Gastroesophageal sphincter (tissue), 4 donors: ENCODE data around the gene RPP30. TPM values are rescaled to one million over a fixed set of nuclear protein-coding genes. Genes with fewer than 3 reads are reported as not detected.
"Not testable (repeated sequence)": the region's sequence is repeated elsewhere in the genome, so short reads cannot be mapped to it uniquely, and the experiment has no call there.

ENCODE experiments used
- ATAC-seq: fragments of 150-250 bp; one replicate; pipeline ENCODE4 v1.9.1; 2016; ENCODE audit warnings: mild to moderate bottlenecking, moderate library complexity
- H3K27ac ChIP-seq, 4 donors: fragments of 200-600 bp; sonication (generic) in 3 of 4; 1 replicate in 3 of 4; 2 replicates in 1 of 4; pipeline ENCODE4 v1.5.1; 2016 to 2019
- H3K27me3 ChIP-seq: fragments of 200-600 bp; sonication (generic); one replicate; pipeline ENCODE4 v1.5.1; 2019
- H3K36me3 ChIP-seq, 2 donors: fragments of 200-600 bp; sonication (generic); one replicate each; pipeline ENCODE4 v1.5.1; 2019; ENCODE audit warnings: control low read depth in 1 of 2
- H3K4me1 ChIP-seq, 3 donors: fragments of 200-600 bp; sonication (generic); 1 replicate in 2 of 3; 2 replicates in 1 of 3; pipeline ENCODE4 v1.5.1; 2016 to 2019; ENCODE audit warnings: control low read depth in 2 of 3
- H3K4me3 ChIP-seq, 2 donors: fragments of 200-600 bp; sonication (generic); one replicate each; pipeline ENCODE4 v1.5.1; 2019; ENCODE audit warnings: mild to moderate bottlenecking in 1 of 2, moderate library complexity in 1 of 2
- H3K9me3 ChIP-seq, 3 donors: fragments of 200-600 bp; sonication (generic); one replicate each; pipeline ENCODE4 v1.5.1; 2017 to 2019; ENCODE audit warnings: control low read depth in 2 of 3
- EP300 ChIP-seq: sonication (generic); formaldehyde crosslinking; IDR thresholded peaks from one replicate; pipeline ENCODE4 v1.6.1; 2017; ENCODE audit warnings: antibody characterized with exemption, mild to moderate bottlenecking
- POLR2A ChIP-seq, 2 donors: fragments of 450-650 bp; IDR thresholded peaks; one replicate each; pipeline ENCODE4 v1.6.1; 2017; ENCODE audit warnings: antibody characterized with exemption in 2 of 2, mild to moderate bottlenecking in 2 of 2, moderate library complexity in 1 of 2
- POLR2AphosphoS5 ChIP-seq: sonication (generic); formaldehyde crosslinking; IDR thresholded peaks from one replicate; pipeline ENCODE4 v1.6.1; 2017; ENCODE audit warnings: antibody characterized with exemption
- WGBS, 2 donors: methylation state at CpG; one replicate each; pipeline ENCODE4 v1.1.5; 2018; ENCODE audit warnings: low coverage in 1 of 2; 5-methylcytosine and 5-hydroxymethylcytosine counted together
- total RNA-seq, 4 donors: library from RNA; depleted of rRNA; stranded (reverse); fragments of >200 nt; gene quantifications; one replicate each; pipeline ENCODE4 v1.1.0, GENCODE V29; 2016
- TF ChIP-seq, protein P1 (sequence below), 4 experiments: fragments of 200-600 bp in 2 of 4; fragments of 450-650 bp in 2 of 4; sonication (generic) in 1 of 4; IDR thresholded peaks; one replicate each; pipeline ENCODE4 v1.5.1; 2017 to 2019; ENCODE audit warnings: antibody characterized with exemption in 4 of 4, mild to moderate bottlenecking in 2 of 4, moderate library complexity in 2 of 4

RPP30 gene
- total RNA-seq, 4 donors from 2014 or later, result 25.0 to 44.2 (median 30.8) TPM

DNA sequence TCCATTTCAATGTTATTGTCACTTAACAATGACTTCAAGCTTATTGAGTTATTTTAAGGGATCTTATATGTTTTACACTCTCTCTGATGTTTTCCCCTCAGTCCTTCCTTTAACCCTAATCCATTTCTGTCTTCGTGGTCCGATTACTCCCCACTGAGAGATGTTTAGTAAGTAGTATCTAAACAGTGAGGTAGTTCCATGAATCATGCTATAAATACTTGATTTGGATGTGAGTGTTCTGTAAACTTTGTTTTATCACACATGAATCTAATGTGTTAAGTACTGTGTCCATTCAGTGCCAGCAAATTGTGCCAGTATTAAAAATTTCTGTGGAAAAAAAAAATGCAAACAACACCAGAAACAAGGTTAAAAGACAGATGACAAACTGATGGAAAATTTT, 18.6 kb downstream of the RPP30 start:
- TF ChIP-seq POLR2AphosphoS5 (no peak), POLR2A (IDR thresholded peaks at IDR 0.05) (no peak), EP300 (no peak)
- TF ChIP-seq, protein P1, sequence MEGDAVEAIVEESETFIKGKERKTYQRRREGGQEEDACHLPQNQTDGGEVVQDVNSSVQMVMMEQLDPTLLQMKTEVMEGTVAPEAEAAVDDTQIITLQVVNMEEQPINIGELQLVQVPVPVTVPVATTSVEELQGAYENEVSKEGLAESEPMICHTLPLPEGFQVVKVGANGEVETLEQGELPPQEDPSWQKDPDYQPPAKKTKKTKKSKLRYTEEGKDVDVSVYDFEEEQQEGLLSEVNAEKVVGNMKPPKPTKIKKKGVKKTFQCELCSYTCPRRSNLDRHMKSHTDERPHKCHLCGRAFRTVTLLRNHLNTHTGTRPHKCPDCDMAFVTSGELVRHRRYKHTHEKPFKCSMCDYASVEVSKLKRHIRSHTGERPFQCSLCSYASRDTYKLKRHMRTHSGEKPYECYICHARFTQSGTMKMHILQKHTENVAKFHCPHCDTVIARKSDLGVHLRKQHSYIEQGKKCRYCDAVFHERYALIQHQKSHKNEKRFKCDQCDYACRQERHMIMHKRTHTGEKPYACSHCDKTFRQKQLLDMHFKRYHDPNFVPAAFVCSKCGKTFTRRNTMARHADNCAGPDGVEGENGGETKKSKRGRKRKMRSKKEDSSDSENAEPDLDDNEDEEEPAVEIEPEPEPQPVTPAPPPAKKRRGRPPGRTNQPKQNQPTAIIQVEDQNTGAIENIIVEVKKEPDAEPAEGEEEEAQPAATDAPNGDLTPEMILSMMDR (IDR thresholded peaks at IDR 0.05), result no peak
- no peaks in the 10 kb centered on the region for H3K4me1 ChIP-seq
- H3K27ac ChIP-seq, result no peak overlapping the region
- ATAC-seq, result no peak
- H3K4me3 ChIP-seq, result no peak overlapping the region
- no peaks in the 10 kb centered on the region for H3K9me3 ChIP-seq
- no peaks in the 10 kb centered on the region for H3K27me3 ChIP-seq
- WGBS, 2 donors, result 81 to 86% methylated on average over 2 of the region's 2 CpGs
- peaks cover 5 to 100% of the 10 kb centered on the region in 2 donors for H3K36me3 ChIP-seq

DNA sequence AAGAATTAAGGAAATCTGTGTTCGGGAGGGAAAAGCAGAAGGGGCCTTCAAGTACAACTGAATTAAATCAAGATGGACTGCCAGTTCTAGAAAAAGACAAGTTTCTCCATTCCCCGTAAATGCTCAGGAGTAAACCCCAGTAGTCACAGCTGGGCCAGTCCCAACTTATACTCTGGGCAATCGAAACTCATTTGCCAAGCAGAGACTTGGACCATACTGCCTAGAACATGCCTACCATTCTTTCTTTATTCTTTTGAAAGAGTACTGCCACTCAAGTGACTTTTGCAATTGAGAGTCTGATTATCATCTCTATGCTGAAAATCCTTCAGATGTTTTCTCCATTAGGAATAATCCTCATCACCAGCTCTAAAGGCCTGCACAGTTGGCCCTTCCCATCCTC, 21.4 kb downstream of the RPP30 start:
- Histone ChIP-seq H3K36me3 (peaks cover 0 to 94% of the 10 kb centered on the region in 2 donors), H3K4me1 (no peaks in the 10 kb centered on the region)
- no peak for ATAC-seq

DNA sequence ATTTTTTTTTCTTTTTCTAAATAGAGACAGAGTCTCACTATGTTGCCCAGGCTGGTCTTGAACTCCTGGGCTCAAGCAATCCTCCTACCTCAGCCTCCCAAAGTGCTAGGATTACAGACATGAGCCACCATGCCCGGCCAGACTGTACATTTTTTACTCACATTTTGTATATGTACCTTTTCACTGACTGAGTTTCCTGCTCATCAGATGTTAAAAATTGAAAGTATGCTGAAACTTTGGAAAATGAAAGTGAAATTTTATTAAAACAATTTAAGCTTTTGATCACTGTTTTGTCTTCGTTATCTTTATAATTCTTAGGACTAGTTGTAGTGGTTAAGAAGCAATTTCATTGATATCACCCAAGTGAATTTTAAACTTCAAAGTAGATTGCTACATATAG, 25.1 kb downstream of the RPP30 start:
- H3K4me3 ChIP-seq, H3K4me1 ChIP-seq, H3K27me3 ChIP-seq, H3K27ac ChIP-seq, ATAC-seq, H3K9me3 ChIP-seq: not testable (repeated sequence)
- 85 to 87% methylated on average over 2 of the region's 2 CpGs for WGBS, 2 donors
- peaks cover 0 to 89% of the 10 kb centered on the region in 2 donors for H3K36me3 ChIP-seq

More for the DNA sequence above, 21.4 kb downstream of the RPP30 start:
- H3K27me3 ChIP-seq, result no peaks in the 10 kb centered on the region
- H3K9me3 ChIP-seq, result no peaks in the 10 kb centered on the region
- no peak overlapping the region for H3K27ac ChIP-seq
- TF ChIP-seq POLR2A (IDR thresholded peaks at IDR 0.05) (no peak), POLR2AphosphoS5 (no peak), EP300 (no peak)
- TF ChIP-seq, protein P1 (IDR thresholded peaks at IDR 0.05), result no peak
- H3K4me3 ChIP-seq, result no peak overlapping the region
- WGBS, 2 donors, result 89% methylated on average over 3 of the region's 3 CpGs

DNA sequence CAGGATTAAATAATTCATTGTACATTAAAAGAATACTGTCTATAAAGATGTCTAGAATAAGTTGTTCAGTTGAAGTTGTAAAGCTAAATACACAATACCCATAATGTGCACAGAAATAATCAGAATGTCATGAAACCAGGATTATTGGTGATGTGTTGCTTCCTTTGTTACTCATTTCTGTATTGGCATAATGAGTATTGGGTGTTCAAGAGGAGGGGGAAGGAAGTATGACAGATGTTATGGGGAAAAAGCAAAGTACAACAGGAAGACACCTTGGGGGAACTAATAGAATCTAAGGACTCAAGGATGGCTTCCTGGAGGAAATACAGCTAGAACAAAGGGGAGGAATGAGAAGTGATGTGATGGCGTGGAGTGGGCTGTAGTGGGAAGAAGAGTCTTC, 34.2 kb downstream of the RPP30 start:
- H3K4me1 ChIP-seq, result no peaks in the 10 kb centered on the region

DNA sequence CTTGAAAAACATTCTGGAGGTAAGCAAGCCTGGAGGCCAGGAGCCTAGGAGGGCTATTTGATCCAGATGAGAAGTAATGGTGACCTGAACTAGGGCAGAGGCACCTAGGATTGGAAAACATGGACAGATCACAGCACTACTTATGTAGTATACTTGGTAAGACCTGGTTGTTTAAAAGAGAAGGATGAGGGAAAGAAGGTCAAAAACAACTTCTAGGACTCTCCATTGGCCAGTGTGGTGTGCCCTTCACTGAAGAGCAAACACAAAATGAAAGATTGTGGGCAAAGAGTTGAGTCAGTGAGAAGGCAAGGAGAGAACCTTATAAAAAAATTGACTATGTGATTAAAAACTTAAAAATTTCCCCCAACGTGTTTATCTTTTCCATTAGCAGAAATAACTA, 34.8 kb downstream of the RPP30 start:
- Histone ChIP-seq H3K4me1 (peaks cover 0 to under 1% (median 0%) of the 10 kb centered on the region in 3 donors), H3K4me3 (no peak overlapping the region), H3K36me3 (peaks cover 0 to 57% of the 10 kb centered on the region in 2 donors), H3K27me3 (no peaks in the 10 kb centered on the region), H3K27ac (no peak overlapping the region), H3K9me3 (no peaks in the 10 kb centered on the region)
- WGBS, 2 donors, result 35 to 92% methylated on average over 1 of the region's 1 CpG
- TF ChIP-seq POLR2AphosphoS5 (no peak), POLR2A (IDR thresholded peaks at IDR 0.05) (no peak), EP300 (no peak)
- TF ChIP-seq, protein P1 (IDR thresholded peaks at IDR 0.05), result no peak
- ATAC-seq, result no peak

More for the DNA sequence above, 34.2 kb downstream of the RPP30 start:
- no peaks in the 10 kb centered on the region for H3K9me3 ChIP-seq
- no peak for ATAC-seq
- no peak overlapping the region for H3K27ac ChIP-seq
- H3K36me3 ChIP-seq, result peaks cover 0 to 64% of the 10 kb centered on the region in 2 donors
- no peaks in the 10 kb centered on the region for H3K27me3 ChIP-seq
- no peak overlapping the region for H3K4me3 ChIP-seq
- WGBS, 2 donors, result 56 to 100% methylated on average over 1 of the region's 1 CpG
- TF ChIP-seq POLR2AphosphoS5 (no peak), POLR2A (IDR thresholded peaks at IDR 0.05) (no peak), EP300 (no peak)
- TF ChIP-seq, protein P1 (IDR thresholded peaks at IDR 0.05), result no peak
